OCI-LY7 (cell line): ENCODE data around the gene AGPAT3. TPM values are rescaled to one million over a fixed set of nuclear protein-coding genes. Genes with fewer than 3 reads are reported as not detected.

Experiments
- BruUV-seq: library from RNA; stranded (reverse); fragments of 400-500 nt; replicated peaks from 2 replicates; lab custom pipeline; 2021; lab: Mats Ljungman, UMichigan
- CTCF ChIA-PET: fragments of 300-600 bp; sonication (Branson Sonifier 250); formaldehyde crosslinking; loops from one replicate; lab custom pipeline; 2022; ENCODE audit warnings: antibody characterized with exemption; ENCODE audit not compliant: unreplicated experiment; lab: Charles Lee
- POLR2A ChIA-PET: fragments of 300-600 bp; sonication (Branson Sonifier 250); formaldehyde crosslinking; loops from one replicate; lab custom pipeline; 2022; ENCODE audit warnings: antibody characterized with exemption; lab: Charles Lee
- DNase-seq: peaks from one replicate; pipeline ENCODE4 v3.0.0-alpha.2; 2015; ENCODE audit warnings: low spot score
- H2AFZ ChIP-seq: fragments of 200-600 bp; sonication (generic), shearing (Covaris generic); 2 replicates; pipeline ENCODE4 v1.6.1; 2014; ENCODE audit warnings: mild to moderate bottlenecking, antibody characterized with exemption, low read length, moderate library complexity
- H3K27ac ChIP-seq: fragments of 200-600 bp; sonication (generic); 2 replicates; pipeline ENCODE4 v1.5.1; 2014; ENCODE audit warnings: mixed run types, low read depth, mild to moderate bottlenecking, moderate library complexity, low read length, inconsistent platforms; ENCODE audit not compliant: poor library complexity, severe bottlenecking
- H3K36me3 ChIP-seq: fragments of 200-600 bp; sonication (generic); 2 replicates; pipeline ENCODE4 v1.6.1; 2014; ENCODE audit warnings: mild to moderate bottlenecking, antibody characterized with exemption, low read length, moderate library complexity, mixed read lengths; ENCODE audit not compliant: insufficient read depth
- H3K4me1 ChIP-seq: fragments of 200-600 bp; sonication (generic); 2 replicates; pipeline ENCODE4 v1.5.1; 2014; ENCODE audit warnings: mild to moderate bottlenecking, low read length; ENCODE audit not compliant: insufficient read depth, poor library complexity, severe bottlenecking
- H3K4me2 ChIP-seq: fragments of 200-600 bp; sonication (generic); 2 replicates; pipeline ENCODE4 v1.6.1; 2014; ENCODE audit warnings: mild to moderate bottlenecking, low read length
- H3K4me3 ChIP-seq: fragments of 200-600 bp; sonication (generic); 2 replicates; pipeline ENCODE4 v1.5.1; 2014; ENCODE audit warnings: mild to moderate bottlenecking, low read depth, low read length; ENCODE audit not compliant: poor library complexity, severe bottlenecking
- H3K79me2 ChIP-seq: fragments of 200-600 bp; sonication (generic); 2 replicates; pipeline ENCODE4 v1.6.1; 2016; ENCODE audit warnings: low read depth, mild to moderate bottlenecking, low read length, moderate library complexity, mixed read lengths; ENCODE audit not compliant: insufficient read depth
- H3K9me2 ChIP-seq: fragments of 200-600 bp; sonication (generic); 2 replicates; pipeline ENCODE4 v1.6.1; 2016; ENCODE audit warnings: mild to moderate bottlenecking, low read length, mixed read lengths; ENCODE audit not compliant: insufficient read depth
- H3K9me3 ChIP-seq: fragments of 200-600 bp; sonication (generic); 2 replicates; pipeline ENCODE4 v1.6.1; 2014; ENCODE audit warnings: mild to moderate bottlenecking, mixed run types, low read length, mixed read lengths
- H4K20me1 ChIP-seq: fragments of 200-600 bp; sonication (generic); 2 replicates; pipeline ENCODE4 v1.6.1; 2014; ENCODE audit warnings: mild to moderate bottlenecking, antibody characterized with exemption, low read length, moderate library complexity, mixed read lengths; ENCODE audit not compliant: insufficient read depth
- CTCF ChIP-seq: fragments of 200-600 bp; sonication (generic); conservative IDR thresholded peaks from 2 replicates; pipeline ENCODE4 v1.5.1; 2014; ENCODE audit warnings: mild to moderate bottlenecking, antibody characterized with exemption, low read length, moderate library complexity, mixed read lengths
- EZH2phosphoT487 ChIP-seq: fragments of 200-600 bp; sonication (generic); IDR thresholded peaks from 2 replicates; pipeline ENCODE4 v1.6.1; 2018; ENCODE audit warnings: low read depth, borderline replicate concordance, mild to moderate bottlenecking, mixed run types, antibody characterized with exemption, low read length, moderate library complexity, mixed read lengths
- intact Hi-C: fragments of 100-400 bp; cut with micrococcal nuclease; formaldehyde crosslinking; loops from one replicate; pipeline ENCODE4 v1.10.0; 2022; ENCODE audit not compliant: unreplicated experiment
- total RNA-seq, 2 experiments: library from RNA; depleted of rRNA in 1 of 2; stranded (reverse); fragments of >200 nt in 1 of 2; shearing (Covaris generic) in 1 of 2; gene quantifications; 2 replicates each; pipeline ENCODE4 v1.2.3, GENCODE V29; 2014 to 2022

Gene AGPAT3
- total RNA-seq, 2 experiments from 2014 or later: 9.2 to 33.4 TPM

GRCh38 chr21:43936247-43936967 lies 71.4 kb downstream of the AGPAT3 start:
- no TSS peak for BruUV-seq
- Histone ChIP-seq H3K4me1 (peaks cover 10% of the 10 kb centered on the region), H3K9me2 (no peaks in the 10 kb centered on the region), H2AFZ (no peak overlapping the region), H3K9me3 (no peaks in the 10 kb centered on the region), H3K36me3 (no peaks in the 10 kb centered on the region), H4K20me1 (no peaks in the 10 kb centered on the region), H3K27ac (no peak overlapping the region), H3K4me3 (no peak overlapping the region), H3K79me2 (no peaks in the 10 kb centered on the region), H3K4me2 (no peak overlapping the region)
- TF ChIP-seq EZH2phosphoT487: no peak
- no peak for TF ChIP-seq CTCF
- DNase-seq: no peak
- intact Hi-C loops: loop anchor here (5.0 kb wide), 1 partner anchor 69 kb away; the partner anchor contains the start of gene AGPAT3
- POLR2A ChIA-PET: no interaction called here
- CTCF ChIA-PET: interaction anchor here (1.0 kb wide), 1 partner anchor 119 kb away, joined by 3 read pairs; no protein-coding TSS in a partner anchor

- Histone ChIP-seq H3K27ac (no peak overlapping the region), H3K9me3 (no peaks in the 10 kb centered on the region), H3K36me3 (no peaks in the 10 kb centered on the region), H3K9me2 (no peaks in the 10 kb centered on the region), H2AFZ (no peak overlapping the region), H3K79me2 (no peaks in the 10 kb centered on the region), H3K4me1 (peaks cover 10% of the 10 kb centered on the region), H3K4me2 (no peak overlapping the region), H3K4me3 (no peak overlapping the region), H4K20me1 (no peaks in the 10 kb centered on the region)
- intact Hi-C loops: loop anchor here (5.0 kb wide), 1 partner anchor 70 kb away; the partner anchor contains the start of gene AGPAT3
- no peak for DNase-seq
- TF ChIP-seq CTCF (no peak), EZH2phosphoT487 (no peak)
- CTCF ChIA-PET: no interaction called here
- no TSS peak for BruUV-seq
- POLR2A ChIA-PET: no interaction called here
These were observed 72.2 kb downstream of the AGPAT3 start for GRCh38 chr21:43937051-43937832.
